ENCODE results near the gene ASXL1.
"Not testable (repeated sequence)": the region's sequence is repeated elsewhere in the genome, so short reads cannot be mapped to it uniquely, and the experiment has no call there.

ASXL1 gene

DNA sequence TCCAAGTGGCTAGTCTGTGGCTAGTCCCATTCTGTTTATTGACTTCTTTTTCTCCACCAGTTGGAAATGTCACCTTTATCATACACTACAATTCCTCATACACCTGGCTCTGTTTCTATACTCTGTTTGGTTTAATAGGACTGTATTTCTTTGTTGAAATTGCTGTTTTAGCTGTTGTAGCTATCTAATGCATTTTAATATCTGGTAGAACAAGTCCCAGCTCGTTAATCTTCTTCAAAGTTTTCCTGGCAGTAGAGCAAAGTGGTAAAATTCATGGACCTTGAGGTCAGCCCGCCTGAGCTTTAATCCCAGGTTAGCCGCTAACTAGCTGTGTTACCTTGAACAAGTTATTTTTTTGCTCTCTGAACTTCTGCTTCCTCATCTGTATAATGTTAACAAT is 9.9 kb upstream of the ASXL1 start:
- no peak for DNase-seq (ENCODE audit: low read depth, low spot score)
- TF ChIP-seq, protein P1, sequence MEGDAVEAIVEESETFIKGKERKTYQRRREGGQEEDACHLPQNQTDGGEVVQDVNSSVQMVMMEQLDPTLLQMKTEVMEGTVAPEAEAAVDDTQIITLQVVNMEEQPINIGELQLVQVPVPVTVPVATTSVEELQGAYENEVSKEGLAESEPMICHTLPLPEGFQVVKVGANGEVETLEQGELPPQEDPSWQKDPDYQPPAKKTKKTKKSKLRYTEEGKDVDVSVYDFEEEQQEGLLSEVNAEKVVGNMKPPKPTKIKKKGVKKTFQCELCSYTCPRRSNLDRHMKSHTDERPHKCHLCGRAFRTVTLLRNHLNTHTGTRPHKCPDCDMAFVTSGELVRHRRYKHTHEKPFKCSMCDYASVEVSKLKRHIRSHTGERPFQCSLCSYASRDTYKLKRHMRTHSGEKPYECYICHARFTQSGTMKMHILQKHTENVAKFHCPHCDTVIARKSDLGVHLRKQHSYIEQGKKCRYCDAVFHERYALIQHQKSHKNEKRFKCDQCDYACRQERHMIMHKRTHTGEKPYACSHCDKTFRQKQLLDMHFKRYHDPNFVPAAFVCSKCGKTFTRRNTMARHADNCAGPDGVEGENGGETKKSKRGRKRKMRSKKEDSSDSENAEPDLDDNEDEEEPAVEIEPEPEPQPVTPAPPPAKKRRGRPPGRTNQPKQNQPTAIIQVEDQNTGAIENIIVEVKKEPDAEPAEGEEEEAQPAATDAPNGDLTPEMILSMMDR (IDR thresholded peaks at IDR 0.05; ENCODE audit: low read depth, low read length) = no peak
- in situ Hi-C loops (cut with HindIII; ENCODE audit: low sequenced_read_pairs) = no loop called here
- no peak overlapping the region for H3K4me3 ChIP-seq (ENCODE audit: low read depth, low read length)

DNA sequence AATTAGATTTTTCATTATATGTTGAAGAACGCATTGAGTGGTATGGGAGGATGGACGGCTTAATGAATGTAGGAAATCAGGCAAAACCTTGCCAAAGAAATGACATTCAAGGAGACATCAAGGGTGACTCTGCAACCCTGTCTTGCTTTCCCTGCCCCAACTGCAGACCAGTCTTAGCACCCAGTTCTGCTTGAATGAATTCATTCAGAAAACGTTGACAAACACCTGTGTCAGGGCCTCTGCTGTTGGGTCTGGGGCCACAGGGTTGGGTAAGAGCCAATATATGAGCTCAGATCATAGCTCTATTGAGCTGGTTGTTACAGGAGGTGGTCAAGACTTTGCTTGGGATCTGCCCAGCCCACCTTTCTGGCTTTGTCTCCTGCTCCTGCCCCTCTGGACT is 7.7 kb upstream of the ASXL1 start:
- no peak for DNase-seq (ENCODE audit: low read depth, low spot score)

DNA sequence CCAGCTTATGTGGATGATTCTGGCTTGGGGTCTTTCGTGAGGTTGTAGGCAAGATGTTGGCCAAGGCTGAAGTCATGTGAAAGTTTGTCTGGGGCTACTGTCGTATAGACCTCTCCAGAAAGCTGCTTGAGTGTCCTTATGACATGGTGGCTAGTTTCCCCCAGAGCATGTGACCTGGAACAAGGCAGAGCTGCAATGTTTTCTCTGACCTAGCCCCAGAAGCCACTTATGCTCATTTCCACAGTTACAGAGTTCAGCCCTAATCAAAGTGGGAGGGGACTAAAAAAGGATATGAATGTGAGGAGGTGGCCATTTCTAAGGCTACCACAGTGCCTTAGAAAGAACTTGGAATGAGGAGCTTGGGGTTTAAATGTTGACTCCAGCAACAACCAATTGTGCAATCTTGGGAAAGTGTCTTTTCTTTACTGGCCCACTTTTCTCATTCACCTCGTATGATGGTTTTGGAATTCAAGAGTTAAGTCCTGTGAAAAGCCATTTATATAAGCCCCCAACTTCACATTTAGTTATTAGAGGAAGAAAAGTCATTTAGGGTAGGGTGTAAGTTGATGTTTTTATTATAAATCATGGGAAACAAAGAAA is 5.9 kb upstream of the ASXL1 start:
- in situ Hi-C loops (cut with HindIII; ENCODE audit: low sequenced_read_pairs) = no loop called here
- TF ChIP-seq, protein P1 (IDR thresholded peaks at IDR 0.05; ENCODE audit: low read depth, low read length) = no peak
- no peak overlapping the region for H3K4me3 ChIP-seq (ENCODE audit: low read depth, low read length)
- DNase-seq (ENCODE audit: low read depth, low spot score) = no peak

More for the DNA sequence above, 7.7 kb upstream of the ASXL1 start:
- H3K4me3 ChIP-seq (ENCODE audit: low read depth, low read length) = no peak overlapping the region
- in situ Hi-C loops (cut with HindIII; ENCODE audit: low sequenced_read_pairs) = no loop called here
- TF ChIP-seq, protein P1 (IDR thresholded peaks at IDR 0.05; ENCODE audit: low read depth, low read length) = no peak

DNA sequence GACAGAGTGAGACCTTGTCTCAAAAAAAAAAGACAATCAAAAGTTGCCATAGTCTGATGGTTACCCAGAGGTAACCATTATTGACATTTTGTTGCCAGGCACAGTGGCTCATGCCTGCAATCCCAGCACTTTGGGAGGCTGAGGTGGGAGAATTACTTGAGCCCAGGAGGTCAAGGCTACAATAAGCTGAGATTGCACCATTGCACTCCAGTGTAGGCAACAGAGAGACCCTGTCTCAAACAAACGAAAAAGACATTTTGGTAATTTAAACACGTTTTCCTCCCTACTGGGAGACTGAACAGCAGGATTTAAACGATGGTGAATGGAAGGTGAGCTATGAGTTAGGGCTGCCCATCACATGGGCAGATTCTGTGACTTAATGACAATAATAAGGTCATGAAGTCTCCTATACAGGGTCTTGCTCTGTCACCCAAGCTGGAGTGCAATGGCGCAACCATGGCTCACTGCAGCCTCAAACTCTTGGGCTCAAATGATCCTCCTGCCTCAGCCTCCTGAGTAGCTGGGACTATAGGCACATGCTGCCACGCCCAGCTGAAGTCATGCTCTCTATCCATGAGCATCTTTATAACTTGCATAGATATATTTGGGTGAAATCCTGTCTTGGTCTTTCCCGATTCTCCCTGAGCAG is 4.2 kb upstream of the ASXL1 start:
- no peak for DNase-seq (ENCODE audit: low read depth, low spot score)
- in situ Hi-C loops (cut with HindIII; ENCODE audit: low sequenced_read_pairs) = no loop called here
- H3K4me3 ChIP-seq (ENCODE audit: low read depth, low read length) = no peak overlapping the region
- TF ChIP-seq, protein P1 (IDR thresholded peaks at IDR 0.05; ENCODE audit: low read depth, low read length) = no peak

DNA sequence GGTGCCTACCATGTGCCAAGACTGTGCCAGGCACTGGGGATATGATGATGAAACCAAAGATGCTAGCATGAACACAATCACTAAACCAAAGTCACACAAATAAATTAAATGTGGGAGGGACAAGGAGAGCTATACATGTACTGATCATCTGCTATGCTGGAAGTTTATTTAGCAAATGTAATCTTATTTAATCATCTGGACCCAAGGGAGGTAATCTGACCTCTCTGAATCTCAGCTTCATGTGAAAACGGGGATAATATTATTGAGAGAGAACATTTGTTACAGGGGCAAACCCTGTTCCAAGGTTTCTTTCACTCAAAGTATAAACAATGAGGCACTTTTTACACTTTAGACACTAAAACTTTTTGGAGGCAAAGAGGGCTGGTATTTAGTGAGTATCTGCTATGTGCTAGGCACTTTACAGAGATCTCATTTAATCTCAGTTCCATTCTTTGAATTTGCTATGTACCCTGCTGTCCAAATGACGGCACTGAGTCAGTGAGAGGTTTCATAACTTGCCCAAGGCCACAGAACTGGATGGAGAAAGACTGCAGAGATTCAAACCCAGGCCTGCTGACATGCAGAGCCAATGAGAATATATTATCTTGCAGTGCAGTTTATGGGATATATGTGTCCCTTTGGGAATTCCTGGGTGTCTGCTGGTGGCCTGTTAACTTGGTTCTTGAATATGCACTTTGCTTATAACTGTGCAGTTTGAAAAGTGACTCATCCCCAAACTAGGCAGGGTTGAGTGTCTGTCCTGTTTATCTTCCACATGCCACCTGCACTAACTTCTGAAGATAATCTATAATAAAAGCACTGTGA is 3.3 kb upstream of the ASXL1 start:
- in situ Hi-C loops (cut with HindIII; ENCODE audit: low sequenced_read_pairs) = no loop called here
- no peak overlapping the region for H3K4me3 ChIP-seq (ENCODE audit: low read depth, low read length)
- DNase-seq (ENCODE audit: low read depth, low spot score) = peak; percentile 66
- TF ChIP-seq, protein P1 (IDR thresholded peaks at IDR 0.05; ENCODE audit: low read depth, low read length) = no peak

DNA sequence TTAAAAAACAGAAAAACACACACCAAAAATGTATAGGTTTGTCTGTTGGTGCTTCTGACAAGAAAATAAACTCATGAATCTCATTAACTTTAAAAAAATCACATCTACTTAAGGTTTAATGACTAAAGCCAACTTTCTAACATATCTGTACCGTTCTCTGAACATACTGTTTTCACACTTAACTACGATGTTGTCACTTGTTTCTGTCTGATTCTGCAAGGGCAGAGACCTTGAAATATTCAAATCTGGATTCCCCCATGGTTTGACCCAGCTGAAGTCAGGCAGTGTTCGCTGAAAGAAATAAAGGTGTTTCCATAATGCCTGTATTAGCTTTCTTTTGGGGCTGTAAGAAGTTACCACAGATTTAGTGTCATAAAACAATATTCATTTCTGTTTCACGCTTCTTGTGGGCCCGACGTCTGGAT is 2.7 kb upstream of the ASXL1 start:
- no peak overlapping the region for H3K4me3 ChIP-seq (ENCODE audit: low read depth, low read length)
- DNase-seq (ENCODE audit: low read depth, low spot score) = peak; percentile 18
- TF ChIP-seq, protein P1 (IDR thresholded peaks at IDR 0.05; ENCODE audit: low read depth, low read length) = no peak
- in situ Hi-C loops (cut with HindIII; ENCODE audit: low sequenced_read_pairs) = no loop called here

DNA sequence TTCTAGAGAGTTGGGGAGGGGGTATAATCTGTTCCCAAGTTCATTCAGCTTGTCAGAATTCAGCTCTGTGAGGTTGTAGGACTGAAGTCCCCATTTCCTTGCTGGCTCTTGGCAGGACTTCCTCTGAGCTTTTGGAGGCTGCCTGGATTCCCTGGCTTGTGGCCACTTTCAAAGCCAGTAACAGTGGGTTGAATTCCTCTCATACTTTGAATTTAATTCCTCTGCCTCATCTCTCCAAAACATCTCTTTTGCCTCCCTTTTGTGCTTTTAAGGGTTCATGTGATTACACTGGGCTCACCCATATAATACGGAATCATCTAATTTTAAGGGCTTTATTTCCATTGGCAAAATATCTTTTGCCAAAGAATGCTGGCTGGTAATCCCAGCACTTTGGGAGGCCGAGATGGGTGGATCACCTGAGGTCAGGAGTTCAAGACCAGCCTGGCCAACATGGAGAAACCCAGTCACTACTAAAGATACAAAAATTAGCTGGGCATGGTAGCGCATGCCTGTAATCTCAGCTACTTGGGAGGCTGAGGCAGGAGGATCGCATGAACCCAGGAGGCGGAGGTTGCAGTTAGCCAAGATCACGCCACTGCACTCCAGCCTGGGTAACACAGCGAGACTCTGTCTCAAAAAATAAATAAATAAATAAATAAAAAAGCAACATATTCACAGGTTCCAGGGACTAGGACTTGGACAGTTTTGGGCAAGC is 2.1 kb upstream of the ASXL1 start:
- H3K4me3 ChIP-seq (ENCODE audit: low read depth, low read length); in situ Hi-C loops (cut with HindIII; ENCODE audit: low sequenced_read_pairs): not testable (repeated sequence)
- DNase-seq (ENCODE audit: low read depth, low spot score) = peak; percentile 68
